Neural cell (in vitro differentiated cells): ENCODE data around the gene TRMU. TPM values are rescaled to one million over a fixed set of nuclear protein-coding genes. Genes with fewer than 3 reads are reported as not detected.

Source experiments
- H2AFZ ChIP-seq: fragments of 200-600, 300-800 bp; sonication (generic), shearing (Covaris generic); 2 replicates; pipeline ENCODE4 v1.6.0; 2014; ENCODE audit warnings: low read depth, mild to moderate bottlenecking, antibody characterized with exemption, low read length, moderate library complexity
- H3F3A ChIP-seq: fragments of 200-600 bp; shearing (Covaris generic); 2 replicates; pipeline ENCODE4 v1.6.1; 2016; ENCODE audit warnings: mild to moderate bottlenecking, moderate library complexity, mixed read lengths, antibody characterized with exemption, low read length; ENCODE audit not compliant: insufficient read depth, poor library complexity, severe bottlenecking
- H3K27ac ChIP-seq: fragments of 200-600, 300-800 bp; sonication (generic), shearing (Covaris generic); 2 replicates; pipeline ENCODE4 v1.5.1; 2014; ENCODE audit warnings: mild to moderate bottlenecking, low read length, moderate library complexity
- H3K27me3 ChIP-seq: fragments of 300-800, 200-600 bp; sonication (generic), shearing (Covaris generic); 2 replicates; pipeline ENCODE4 v1.6.0; 2014; ENCODE audit warnings: mild to moderate bottlenecking, low read depth, low read length, moderate library complexity; ENCODE audit not compliant: insufficient read depth
- H3K36me3 ChIP-seq: fragments of 300-800, 200-600 bp; sonication (generic), shearing (Covaris generic); 2 replicates; pipeline ENCODE4 v1.5.1; 2014; ENCODE audit warnings: mild to moderate bottlenecking, antibody characterized with exemption, low read length, moderate library complexity; ENCODE audit not compliant: insufficient read depth
- H3K4me2 ChIP-seq: fragments of 300-800, 200-600 bp; sonication (generic), shearing (Covaris generic); 2 replicates; pipeline ENCODE4 v1.6.0; 2014; ENCODE audit warnings: mild to moderate bottlenecking, low read length
- H3K4me3 ChIP-seq: fragments of 300-800, 200-600 bp; sonication (generic), shearing (Covaris generic); 2 replicates; pipeline ENCODE4 v1.5.1; 2014; ENCODE audit warnings: mild to moderate bottlenecking, low read length, moderate library complexity
- H3K79me2 ChIP-seq: fragments of 200-600 bp; shearing (Covaris generic); replicated peaks from 2 replicates; pipeline ENCODE4 v1.6.0; 2014; ENCODE audit warnings: mild to moderate bottlenecking, low read length, moderate library complexity; ENCODE audit not compliant: insufficient read depth
- H3K9ac ChIP-seq: fragments of 300-800, 200-600 bp; sonication (generic), shearing (Covaris generic); 2 replicates; pipeline ENCODE4 v1.6.1; 2016; ENCODE audit warnings: mild to moderate bottlenecking, low read length, mixed read lengths
- H3K9me2 ChIP-seq: fragments of 200-600 bp; shearing (Covaris generic); 2 replicates; pipeline ENCODE4 v1.6.1; 2016; ENCODE audit warnings: mild to moderate bottlenecking, low read length, mixed read lengths; ENCODE audit not compliant: insufficient read depth
- H3K9me3 ChIP-seq: fragments of 200-600, 300-800 bp; sonication (generic), shearing (Covaris generic); 2 replicates; pipeline ENCODE4 v1.6.1; 2016; ENCODE audit warnings: mild to moderate bottlenecking, mixed run types, low read length, moderate library complexity, mixed read lengths
- H4K20me1 ChIP-seq: fragments of 200-600 bp; shearing (Covaris generic); 2 replicates; pipeline ENCODE4 v1.6.1; 2016; ENCODE audit warnings: mild to moderate bottlenecking, mixed run types; ENCODE audit not compliant: insufficient read depth
- EP300 ChIP-seq: fragments of 450-650 bp; conservative IDR thresholded peaks from 2 replicates; pipeline ENCODE4 v1.6.1; 2014; ENCODE audit warnings: antibody characterized with exemption, mild to moderate bottlenecking, moderate library complexity; ENCODE audit not compliant: poor library complexity, severe bottlenecking
- EZH2 ChIP-seq: fragments of 200-600, 300-800 bp; shearing (Covaris generic), sonication (generic); IDR thresholded peaks from 2 replicates; pipeline ENCODE4 v1.6.1; 2014; ENCODE audit warnings: antibody characterized with exemption, low read length, borderline replicate concordance, mild to moderate bottlenecking; ENCODE audit not compliant: insufficient read depth, poor library complexity, severe bottlenecking
- MXI1 ChIP-seq: fragments of 450-650 bp; conservative IDR thresholded peaks from 2 replicates; pipeline ENCODE4 v1.6.1; 2014; ENCODE audit warnings: antibody characterized with exemption, mild to moderate bottlenecking; ENCODE audit not compliant: poor library complexity, severe bottlenecking
- POLR2AphosphoS5 ChIP-seq: IDR thresholded peaks from 2 replicates; pipeline ENCODE4 v1.6.1; 2012
- RAD21 ChIP-seq: fragments of 450-650 bp; conservative IDR thresholded peaks from 2 replicates; pipeline ENCODE4 v1.6.1; 2014; ENCODE audit warnings: antibody characterized with exemption, mild to moderate bottlenecking, moderate library complexity
- SMC3 ChIP-seq: fragments of 450-650 bp; conservative IDR thresholded peaks from 2 replicates; pipeline ENCODE4 v1.6.1; 2014; ENCODE audit warnings: antibody characterized with exemption, mild to moderate bottlenecking, moderate library complexity; ENCODE audit not compliant: poor library complexity
- TAF1 ChIP-seq: IDR thresholded peaks from 2 replicates; pipeline ENCODE4 v1.6.1; 2012; ENCODE audit warnings: low read depth
- polyA plus RNA-seq: library from polyadenylated mRNA; depleted of rRNA; stranded (reverse); fragments of >200 nt; gene quantifications from 2 replicates; pipeline ENCODE4 v1.2.3, GENCODE V29; 2014
- TF ChIP-seq, protein P1 (sequence below): IDR thresholded peaks from 2 replicates; pipeline ENCODE4 v1.6.1; 2012; ENCODE audit warnings: borderline replicate concordance
- TF ChIP-seq, protein P2 (sequence below): fragments of 450-650 bp; IDR thresholded peaks from 2 replicates; pipeline ENCODE4 v1.5.1; 2014; ENCODE audit warnings: antibody characterized with exemption, mild to moderate bottlenecking, moderate library complexity; ENCODE audit not compliant: poor library complexity, severe bottlenecking

Gene TRMU
- polyA plus RNA-seq, 1 donor from 2014 or later, result 72.9 TPM

DNA sequence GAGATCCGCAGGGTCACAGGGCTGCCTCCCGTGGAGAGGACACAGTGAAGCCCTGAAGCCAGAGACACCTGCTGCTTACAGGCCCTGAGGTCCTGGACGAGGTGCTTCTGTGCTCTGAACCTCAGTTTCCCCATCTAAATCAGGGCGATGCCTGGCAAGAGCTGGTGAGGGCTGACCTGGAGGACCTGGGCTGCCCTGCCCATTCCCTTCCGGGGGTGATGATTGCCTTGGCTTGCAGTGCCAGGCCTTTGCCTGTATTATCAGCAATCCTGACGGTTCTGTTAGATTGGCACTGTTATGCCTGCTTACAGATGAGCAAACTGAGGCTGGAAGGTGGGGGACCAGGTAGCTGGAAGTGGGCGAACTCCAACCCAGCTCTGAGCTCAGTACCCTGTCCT, 46.7 kb upstream of the TRMU start:
- no peak for TF ChIP-seq RAD21
- Histone ChIP-seq H3K27ac (no peak overlapping the region), H3K36me3 (no peaks in the 10 kb centered on the region)

DNA sequence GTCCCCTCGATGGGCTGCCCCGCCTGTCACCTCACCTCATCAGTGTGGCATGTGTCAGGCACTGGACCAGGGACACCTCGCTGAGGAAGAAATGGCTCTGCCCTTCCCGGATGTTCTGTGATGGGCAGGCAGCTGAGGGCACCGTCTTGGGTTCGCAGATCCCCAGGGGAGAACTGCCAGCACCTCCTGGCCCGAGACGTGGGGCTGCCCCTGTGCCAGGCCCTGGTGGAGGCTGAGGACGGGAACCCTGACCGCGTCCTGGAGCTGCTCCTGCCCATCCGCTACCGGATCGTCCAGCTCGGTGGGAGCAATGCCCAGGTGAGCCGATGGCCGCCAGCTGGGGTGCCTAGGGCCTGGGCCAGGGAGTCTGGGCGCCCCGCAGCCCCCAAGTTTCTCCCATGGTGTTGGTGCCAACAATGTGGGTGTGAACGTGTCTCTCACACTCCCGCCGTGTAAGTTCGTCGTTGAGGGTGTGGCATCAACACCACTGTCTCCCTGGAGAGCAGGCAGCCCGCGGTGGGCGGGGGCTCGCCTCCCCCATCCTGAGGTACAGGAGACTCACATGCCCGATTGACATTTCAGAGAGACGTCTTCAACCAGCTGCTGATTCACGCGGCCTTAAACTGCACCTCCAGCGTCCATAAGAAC, 46.1 kb upstream of the TRMU start:
- no peaks in the 10 kb centered on the region for H3K79me2 ChIP-seq
- no peak overlapping the region for H3K9ac ChIP-seq
- no peak overlapping the region for H3K27ac ChIP-seq
- no peak overlapping the region for H2AFZ ChIP-seq
- no peaks in the 10 kb centered on the region for H4K20me1 ChIP-seq
- H3F3A ChIP-seq, result no peaks in the 10 kb centered on the region
- H3K4me2 ChIP-seq, result no peak overlapping the region
- H3K9me2 ChIP-seq, result no peaks in the 10 kb centered on the region
- H3K9me3 ChIP-seq, result no peaks in the 10 kb centered on the region
- no peaks in the 10 kb centered on the region for H3K27me3 ChIP-seq
- no peak overlapping the region for H3K4me3 ChIP-seq
- no peaks in the 10 kb centered on the region for H3K36me3 ChIP-seq
- TF ChIP-seq POLR2AphosphoS5, result no peak
- TF ChIP-seq, protein P1, sequence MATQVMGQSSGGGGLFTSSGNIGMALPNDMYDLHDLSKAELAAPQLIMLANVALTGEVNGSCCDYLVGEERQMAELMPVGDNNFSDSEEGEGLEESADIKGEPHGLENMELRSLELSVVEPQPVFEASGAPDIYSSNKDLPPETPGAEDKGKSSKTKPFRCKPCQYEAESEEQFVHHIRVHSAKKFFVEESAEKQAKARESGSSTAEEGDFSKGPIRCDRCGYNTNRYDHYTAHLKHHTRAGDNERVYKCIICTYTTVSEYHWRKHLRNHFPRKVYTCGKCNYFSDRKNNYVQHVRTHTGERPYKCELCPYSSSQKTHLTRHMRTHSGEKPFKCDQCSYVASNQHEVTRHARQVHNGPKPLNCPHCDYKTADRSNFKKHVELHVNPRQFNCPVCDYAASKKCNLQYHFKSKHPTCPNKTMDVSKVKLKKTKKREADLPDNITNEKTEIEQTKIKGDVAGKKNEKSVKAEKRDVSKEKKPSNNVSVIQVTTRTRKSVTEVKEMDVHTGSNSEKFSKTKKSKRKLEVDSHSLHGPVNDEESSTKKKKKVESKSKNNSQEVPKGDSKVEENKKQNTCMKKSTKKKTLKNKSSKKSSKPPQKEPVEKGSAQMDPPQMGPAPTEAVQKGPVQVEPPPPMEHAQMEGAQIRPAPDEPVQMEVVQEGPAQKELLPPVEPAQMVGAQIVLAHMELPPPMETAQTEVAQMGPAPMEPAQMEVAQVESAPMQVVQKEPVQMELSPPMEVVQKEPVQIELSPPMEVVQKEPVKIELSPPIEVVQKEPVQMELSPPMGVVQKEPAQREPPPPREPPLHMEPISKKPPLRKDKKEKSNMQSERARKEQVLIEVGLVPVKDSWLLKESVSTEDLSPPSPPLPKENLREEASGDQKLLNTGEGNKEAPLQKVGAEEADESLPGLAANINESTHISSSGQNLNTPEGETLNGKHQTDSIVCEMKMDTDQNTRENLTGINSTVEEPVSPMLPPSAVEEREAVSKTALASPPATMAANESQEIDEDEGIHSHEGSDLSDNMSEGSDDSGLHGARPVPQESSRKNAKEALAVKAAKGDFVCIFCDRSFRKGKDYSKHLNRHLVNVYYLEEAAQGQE, result no peak
- no peak for TF ChIP-seq MXI1
- no peak for TF ChIP-seq TAF1

More for the DNA sequence above, 46.7 kb upstream of the TRMU start:
- no peak overlapping the region for H3K4me2 ChIP-seq
- H3K9me3 ChIP-seq, result no peaks in the 10 kb centered on the region
- H2AFZ ChIP-seq, result no peak overlapping the region
- no peak overlapping the region for H3K4me3 ChIP-seq
- no peaks in the 10 kb centered on the region for H3F3A ChIP-seq
- H3K9ac ChIP-seq, result no peak overlapping the region
- no peaks in the 10 kb centered on the region for H3K27me3 ChIP-seq
- no peaks in the 10 kb centered on the region for H3K79me2 ChIP-seq
- no peaks in the 10 kb centered on the region for H4K20me1 ChIP-seq
- H3K9me2 ChIP-seq, result no peaks in the 10 kb centered on the region

GRCh38 chr22:46290121-46290842, 45.2 kb upstream of the TRMU start:
- Histone ChIP-seq H3K9ac (no peak overlapping the region), H3F3A (no peaks in the 10 kb centered on the region), H3K27ac (no peak overlapping the region), H3K9me3 (no peaks in the 10 kb centered on the region), H3K36me3 (no peaks in the 10 kb centered on the region), H2AFZ (no peak overlapping the region), H3K4me3 (no peak overlapping the region), H3K4me2 (no peak overlapping the region), H3K9me2 (no peaks in the 10 kb centered on the region), H3K79me2 (no peaks in the 10 kb centered on the region), H4K20me1 (no peaks in the 10 kb centered on the region), H3K27me3 (no peaks in the 10 kb centered on the region)
- TF ChIP-seq POLR2AphosphoS5 (no peak), EZH2 (no peak), EP300 (no peak), MXI1 (no peak), TAF1 (no peak), RAD21 (no peak), SMC3 (no peak)
- TF ChIP-seq, protein P2, sequence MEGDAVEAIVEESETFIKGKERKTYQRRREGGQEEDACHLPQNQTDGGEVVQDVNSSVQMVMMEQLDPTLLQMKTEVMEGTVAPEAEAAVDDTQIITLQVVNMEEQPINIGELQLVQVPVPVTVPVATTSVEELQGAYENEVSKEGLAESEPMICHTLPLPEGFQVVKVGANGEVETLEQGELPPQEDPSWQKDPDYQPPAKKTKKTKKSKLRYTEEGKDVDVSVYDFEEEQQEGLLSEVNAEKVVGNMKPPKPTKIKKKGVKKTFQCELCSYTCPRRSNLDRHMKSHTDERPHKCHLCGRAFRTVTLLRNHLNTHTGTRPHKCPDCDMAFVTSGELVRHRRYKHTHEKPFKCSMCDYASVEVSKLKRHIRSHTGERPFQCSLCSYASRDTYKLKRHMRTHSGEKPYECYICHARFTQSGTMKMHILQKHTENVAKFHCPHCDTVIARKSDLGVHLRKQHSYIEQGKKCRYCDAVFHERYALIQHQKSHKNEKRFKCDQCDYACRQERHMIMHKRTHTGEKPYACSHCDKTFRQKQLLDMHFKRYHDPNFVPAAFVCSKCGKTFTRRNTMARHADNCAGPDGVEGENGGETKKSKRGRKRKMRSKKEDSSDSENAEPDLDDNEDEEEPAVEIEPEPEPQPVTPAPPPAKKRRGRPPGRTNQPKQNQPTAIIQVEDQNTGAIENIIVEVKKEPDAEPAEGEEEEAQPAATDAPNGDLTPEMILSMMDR, result no peak
- TF ChIP-seq, protein P1, result no peak
